ENCODE data around the gene DDX11.
"Not testable (repeated sequence)": the region's sequence is repeated elsewhere in the genome, so short reads cannot be mapped to it uniquely, and the experiment has no call there.

Gene DDX11

DNA sequence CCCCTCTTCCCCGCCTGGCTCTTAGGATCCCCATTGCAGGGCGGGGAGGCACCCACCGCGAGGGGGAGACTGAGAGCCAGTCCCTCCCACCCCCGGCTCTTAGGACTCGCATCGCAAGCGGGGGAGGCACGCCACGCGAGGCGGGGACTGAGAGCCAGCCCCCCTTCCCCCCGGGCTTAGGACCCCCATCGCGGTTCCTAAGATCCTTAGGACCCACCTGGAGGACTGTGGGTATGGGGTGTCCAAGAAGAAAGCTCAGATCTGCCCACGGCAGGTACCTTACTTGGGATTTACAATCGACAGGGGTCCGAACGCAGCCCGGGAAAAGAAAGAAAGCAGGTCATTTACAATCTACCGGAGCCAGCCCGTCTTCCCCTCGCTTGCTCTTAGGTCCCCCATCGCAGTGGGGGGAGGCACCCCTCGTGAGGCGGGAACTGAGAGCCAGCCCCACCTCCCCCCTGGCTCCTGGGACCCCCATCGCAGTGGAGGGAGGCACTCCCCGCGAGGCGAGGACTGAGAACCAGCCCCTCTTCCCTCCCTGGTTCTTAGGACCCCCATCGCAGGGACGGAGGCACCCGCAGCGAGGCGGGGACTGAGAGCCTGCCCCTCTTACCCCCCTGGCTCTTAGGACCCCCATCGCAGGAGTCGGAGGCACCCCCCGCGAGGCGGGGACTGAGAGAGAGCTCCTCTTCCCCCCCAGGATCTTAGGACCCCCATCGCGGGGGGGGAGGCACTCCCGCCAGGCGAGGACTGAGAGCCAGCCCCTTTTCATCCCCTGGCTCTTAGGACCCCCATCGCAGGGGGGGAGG, 43.7 kb downstream of the DDX11 start:
- H3K4me3 ChIP-seq (ENCODE audit: low read depth, low read length) = peak overlapping the region; percentile 43
- no peak for DNase-seq (ENCODE audit: low read depth)

DNA sequence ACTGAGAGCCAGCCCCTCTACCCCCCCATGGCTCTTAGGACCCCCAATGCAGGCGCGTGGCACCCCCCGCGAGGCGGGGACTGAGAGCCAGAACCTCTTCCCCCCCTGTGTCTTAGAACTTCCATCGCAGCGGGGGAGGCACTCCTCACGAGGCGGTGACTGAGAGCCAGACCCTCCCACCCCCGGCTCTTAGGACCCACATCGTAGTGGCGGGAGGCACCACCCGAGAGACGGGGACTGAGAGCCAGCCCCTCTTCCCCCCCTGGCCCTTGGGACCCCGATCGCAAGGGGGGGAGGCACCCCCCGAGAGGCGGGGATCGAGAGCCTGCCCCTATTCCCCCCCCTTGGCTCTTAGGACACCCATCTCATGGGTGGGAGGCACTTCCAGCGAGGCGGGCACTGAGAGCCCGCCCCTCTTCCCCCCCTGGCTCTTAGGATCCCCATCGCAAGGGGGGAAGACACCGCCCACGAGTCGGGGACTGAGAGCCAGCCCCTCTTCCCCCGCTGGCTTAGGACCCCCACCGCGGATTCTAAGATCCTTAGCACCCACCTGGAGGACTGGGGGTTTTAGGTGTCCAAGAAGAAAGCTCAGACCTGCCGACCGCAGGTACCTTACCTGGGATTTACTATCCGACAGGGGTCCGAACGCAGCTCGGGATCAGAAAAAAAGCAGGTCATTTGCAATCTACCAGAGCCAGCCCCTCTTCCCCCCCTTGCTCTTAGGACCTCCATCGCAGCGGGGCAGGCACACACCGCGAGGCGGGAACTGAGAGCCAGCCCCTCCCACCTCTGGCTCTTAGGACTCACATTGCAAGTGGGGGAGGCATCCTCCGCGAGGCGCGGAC, 44.9 kb downstream of the DDX11 start:
- DNase-seq (ENCODE audit: low read depth) = no peak
- peak overlapping the region; percentile 43 for H3K4me3 ChIP-seq (ENCODE audit: low read depth, low read length)

DNA sequence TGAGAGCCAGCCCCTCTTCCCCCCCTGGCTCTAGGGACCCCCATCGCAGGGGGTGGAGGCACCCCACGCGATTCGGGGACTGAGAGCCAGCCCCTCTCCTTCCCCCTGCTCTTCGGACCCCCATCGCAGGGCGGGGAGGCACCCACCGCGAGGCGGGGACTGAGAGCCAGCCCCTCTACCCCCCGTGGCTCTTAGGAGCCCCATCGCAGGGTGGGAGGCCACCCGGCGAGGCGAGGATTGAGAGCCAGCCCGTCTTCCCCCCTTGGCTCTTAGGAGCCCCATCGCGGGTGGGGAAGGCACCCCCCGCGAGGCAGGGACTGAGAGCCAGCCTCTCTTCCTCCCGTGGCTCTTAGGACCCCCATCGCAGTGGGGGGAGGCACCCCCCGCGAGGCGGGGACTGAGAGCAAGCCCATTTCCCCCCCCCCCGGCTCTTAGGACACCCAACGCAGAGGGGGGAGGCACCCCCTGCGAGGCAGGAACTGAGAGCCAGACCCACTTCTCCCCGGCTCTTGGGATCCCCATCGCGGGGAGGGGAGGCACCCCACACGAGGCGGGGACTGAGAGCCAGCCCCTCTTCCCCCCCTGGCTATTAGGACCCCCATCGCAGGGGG, 45.6 kb downstream of the DDX11 start:
- no peak overlapping the region for H3K4me3 ChIP-seq (ENCODE audit: low read depth, low read length)
- no peak for DNase-seq (ENCODE audit: low read depth)

DNA sequence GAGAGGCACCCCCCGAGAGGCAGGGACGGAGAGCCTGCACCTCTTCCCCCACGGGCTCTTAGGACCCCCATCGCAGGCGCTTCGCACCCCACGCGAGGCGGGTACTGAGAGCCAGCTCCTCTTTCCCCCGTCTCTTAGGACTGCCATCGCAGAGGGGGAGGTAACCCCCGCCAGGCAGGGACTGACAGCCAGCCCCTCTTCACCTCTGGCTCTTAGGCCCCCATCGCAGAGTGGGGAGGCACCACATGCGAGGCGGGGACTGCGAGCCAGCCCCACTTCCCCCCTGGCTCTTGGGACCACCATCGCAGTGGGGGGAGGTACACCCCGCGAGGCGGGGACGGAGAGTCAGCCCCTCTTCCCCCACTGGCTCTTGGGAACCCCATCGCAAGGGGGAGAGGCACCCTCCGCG, 46.1 kb downstream of the DDX11 start:
- H3K4me3 ChIP-seq (ENCODE audit: low read depth, low read length) = no peak overlapping the region

DNA sequence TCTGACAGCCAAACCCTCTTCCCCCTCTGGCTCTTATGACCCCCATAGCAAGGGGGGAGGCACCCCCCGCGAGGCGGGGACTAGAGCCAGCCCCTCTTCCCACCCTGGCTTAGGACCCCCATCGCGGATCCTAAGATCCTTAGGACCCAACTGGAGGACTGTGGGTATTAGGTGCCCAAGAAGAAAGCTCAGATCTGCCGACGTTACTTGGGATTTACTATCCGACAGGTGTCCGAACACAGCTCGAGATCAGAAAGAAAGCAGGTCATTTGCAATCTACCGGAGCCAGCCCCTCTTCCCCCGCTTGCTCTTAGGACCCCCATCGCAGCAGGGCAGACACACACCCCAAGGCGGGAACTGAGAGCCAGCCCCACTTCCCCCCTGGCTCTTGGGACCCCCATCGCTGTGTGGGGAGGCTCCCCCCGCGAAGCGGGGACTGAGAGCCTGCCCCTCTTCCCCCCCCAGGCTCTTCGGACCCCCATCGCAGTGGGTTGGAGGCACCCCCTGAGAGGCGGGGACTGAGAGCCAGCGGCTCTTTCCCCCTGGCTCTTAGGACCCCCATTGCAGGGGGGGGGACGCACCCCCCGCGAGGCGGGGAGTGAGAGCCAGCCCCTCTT, 46.8 kb downstream of the DDX11 start:
- no peak for DNase-seq (ENCODE audit: low read depth)
- no peak overlapping the region for H3K4me3 ChIP-seq (ENCODE audit: low read depth, low read length)

More for the DNA sequence above, 46.1 kb downstream of the DDX11 start:
- DNase-seq (ENCODE audit: low read depth) = no peak

DNA sequence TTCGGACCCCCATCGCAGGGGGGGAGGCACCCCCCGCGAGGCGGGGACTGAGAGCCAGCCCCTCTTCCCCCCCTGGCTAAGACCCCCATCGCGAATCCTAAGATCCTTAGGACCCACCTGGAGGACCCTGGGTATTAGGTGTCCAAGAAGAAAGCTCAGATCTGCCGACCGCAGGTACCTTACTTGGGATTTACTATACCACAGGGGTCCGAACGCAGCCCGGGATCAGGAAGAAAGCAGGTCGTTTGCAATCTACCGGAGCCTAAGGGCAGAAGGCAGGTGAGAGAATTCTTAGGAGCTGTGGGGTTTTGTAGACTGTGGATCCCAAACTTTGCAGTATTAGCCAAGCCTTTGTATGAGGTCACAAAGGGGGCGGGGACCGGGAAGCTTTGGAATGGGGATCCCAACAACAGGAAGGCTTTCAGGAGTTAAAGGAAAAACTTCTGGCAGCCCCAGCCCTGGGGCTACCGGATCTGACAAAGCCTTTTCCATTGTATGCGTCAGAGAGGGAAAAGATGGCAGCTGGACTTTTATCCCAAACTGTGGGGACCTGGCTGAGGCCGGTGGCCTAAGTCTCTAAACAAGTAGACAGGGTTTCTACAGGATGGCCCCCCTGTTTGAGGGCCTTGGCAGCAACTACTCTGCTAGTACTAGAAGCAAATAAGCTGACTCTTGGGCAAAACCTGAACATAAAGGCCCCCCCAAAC, 47.5 kb downstream of the DDX11 start:
- not testable (repeated sequence) for DNase-seq (ENCODE audit: low read depth); H3K4me3 ChIP-seq (ENCODE audit: low read depth, low read length)

DNA sequence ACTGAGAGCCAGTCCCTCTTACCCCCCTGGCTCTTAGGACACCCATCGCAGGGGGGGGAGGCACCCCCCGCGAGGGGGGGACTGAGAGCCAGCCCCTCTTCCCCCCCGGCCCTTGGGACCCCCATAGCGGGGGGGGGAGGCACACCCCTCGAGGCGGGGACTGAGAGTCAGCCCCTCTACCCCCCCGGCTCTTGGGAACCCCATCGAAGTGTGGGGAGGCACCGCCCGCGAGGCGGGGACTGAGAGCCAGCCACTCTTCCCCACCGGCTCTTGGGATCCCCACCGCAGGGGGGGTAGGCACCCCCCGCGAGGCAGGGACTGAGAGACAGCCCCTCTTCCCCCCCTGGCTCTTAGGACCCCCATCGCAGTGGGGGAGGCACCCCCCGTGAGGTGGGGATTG, 48.8 kb downstream of the DDX11 start:
- no peak overlapping the region for H3K4me3 ChIP-seq (ENCODE audit: low read depth, low read length)
- DNase-seq (ENCODE audit: low read depth) = no peak

DNA sequence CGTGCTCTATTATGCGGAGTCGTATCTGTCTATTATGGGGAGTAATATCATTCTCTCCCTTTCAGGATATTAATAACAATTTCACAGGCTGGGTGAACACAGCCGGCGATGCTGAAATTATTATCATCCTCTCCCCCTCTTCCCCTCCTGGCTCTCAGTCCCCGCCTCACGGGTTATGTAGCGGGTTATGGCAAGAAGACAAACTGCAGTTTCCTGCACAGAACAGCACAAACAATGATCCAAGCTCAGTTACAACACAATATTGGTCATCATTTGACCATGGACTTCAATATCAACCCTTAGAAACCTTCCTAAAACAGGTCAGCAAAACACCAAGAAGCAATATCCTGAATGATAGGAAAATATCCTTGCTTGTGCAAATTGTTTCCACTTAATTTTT, 50.5 kb downstream of the DDX11 start:
- not testable (repeated sequence) for DNase-seq (ENCODE audit: low read depth); H3K4me3 ChIP-seq (ENCODE audit: low read depth, low read length)

DNA sequence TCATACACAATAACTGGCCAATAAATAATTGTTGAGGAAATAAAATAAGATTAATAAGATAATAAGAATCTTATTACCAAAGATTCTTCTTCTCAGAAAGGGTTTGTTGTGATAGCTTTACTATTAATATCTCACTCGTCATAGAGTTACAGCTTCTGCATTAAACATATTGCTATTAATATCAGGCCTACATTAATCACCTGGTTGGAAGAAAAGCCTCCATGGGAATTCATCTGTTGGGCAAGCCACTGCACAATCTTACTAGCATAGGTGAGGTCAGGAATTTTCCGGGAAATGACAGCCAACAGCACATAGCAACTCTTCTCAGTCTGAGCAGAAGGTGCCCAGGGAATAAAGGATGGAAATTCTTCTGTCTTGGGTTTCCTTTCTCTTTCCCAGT, 51.5 kb downstream of the DDX11 start:
- H3K4me3 ChIP-seq (ENCODE audit: low read depth, low read length); DNase-seq (ENCODE audit: low read depth): not testable (repeated sequence)

DNA sequence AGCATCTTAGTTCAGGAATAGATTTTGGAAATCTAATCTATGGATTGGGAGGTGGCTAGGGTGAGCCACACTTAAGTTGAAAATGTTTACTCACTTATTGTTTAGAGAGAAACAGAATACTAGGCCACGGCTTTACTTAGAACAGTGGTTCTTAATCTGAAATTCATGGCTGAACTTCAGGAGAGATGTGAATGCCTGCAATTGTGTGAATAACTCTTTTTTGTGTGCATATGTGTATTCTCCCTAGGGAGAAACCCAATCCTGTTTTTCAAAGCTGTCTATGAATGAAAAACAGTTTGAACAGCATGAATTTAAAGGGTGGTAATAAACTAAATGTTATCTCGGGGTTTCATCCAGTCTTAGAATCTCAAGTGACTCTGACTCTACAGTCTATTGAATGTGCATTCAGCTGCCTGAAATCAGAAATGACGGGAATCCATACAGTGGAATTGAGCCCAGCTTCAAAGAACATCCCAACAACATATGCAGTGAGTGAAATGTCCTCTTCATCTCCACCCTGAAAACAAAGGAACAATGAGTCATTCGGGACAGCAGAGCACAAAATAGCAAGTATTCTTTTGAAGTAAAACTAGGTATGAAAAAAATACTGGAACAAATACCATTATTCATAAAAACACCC, 53.7 kb downstream of the DDX11 start:
- not testable (repeated sequence) for DNase-seq (ENCODE audit: low read depth); H3K4me3 ChIP-seq (ENCODE audit: low read depth, low read length)

DNA sequence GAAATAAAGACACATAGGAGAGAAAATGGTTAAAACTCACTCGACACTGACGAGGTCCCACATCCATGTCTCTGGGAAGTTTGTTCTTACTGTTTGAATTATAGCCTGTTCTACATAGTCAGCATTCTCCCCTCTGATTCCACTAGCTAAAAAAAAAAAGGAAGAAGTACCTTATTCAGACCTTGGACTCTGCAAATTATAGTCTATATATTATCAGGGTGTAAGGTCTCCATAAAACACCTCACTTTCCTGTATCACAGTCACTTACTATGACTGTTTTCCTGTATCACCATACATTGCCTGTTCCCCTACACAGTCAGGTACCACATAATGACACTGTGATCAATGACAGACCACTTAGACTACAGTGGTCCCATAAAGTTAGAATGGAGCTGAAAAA, 62.9 kb downstream of the DDX11 start:
- DNase-seq (ENCODE audit: low read depth); H3K4me3 ChIP-seq (ENCODE audit: low read depth, low read length): not testable (repeated sequence)

DNA sequence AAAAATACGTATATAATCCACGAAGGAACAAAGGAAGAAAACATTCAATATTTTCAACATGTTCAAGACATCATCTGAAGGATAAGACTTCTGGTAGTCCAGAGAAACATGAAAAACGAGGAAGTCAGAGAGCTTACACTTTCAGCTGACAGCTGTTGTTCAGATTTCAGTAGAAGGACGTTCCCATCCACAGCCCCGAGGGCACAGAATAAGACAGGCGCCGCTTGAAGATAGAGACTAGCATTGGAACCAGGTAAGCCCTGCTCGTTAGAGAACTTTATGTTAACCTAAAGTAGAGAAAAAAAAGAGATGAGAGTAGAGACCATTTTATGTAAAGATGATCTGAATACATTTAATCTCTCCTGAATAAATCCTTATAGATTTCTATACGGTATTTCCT, 71.1 kb downstream of the DDX11 start:
- not testable (repeated sequence) for DNase-seq (ENCODE audit: low read depth); H3K4me3 ChIP-seq (ENCODE audit: low read depth, low read length)

DNA sequence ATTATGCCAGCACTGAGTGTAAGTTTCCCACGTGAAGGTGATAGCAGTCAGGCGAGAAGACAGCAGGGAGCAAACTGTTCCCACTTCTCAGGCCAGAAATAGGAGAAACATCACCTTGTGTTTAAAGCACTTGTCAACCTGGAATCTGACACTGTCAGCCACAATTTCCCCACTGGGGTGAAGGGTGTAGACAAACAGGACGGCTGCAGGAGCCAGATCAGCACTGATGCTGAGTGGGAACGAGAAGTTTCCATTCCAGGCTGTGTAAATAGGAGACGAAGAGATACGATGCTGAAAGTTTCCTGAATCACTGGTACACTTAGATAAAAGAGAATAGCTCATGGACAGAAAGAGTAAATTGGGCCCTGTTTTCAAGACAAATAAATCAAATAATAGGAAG, 71.6 kb downstream of the DDX11 start:
- not testable (repeated sequence) for DNase-seq (ENCODE audit: low read depth); H3K4me3 ChIP-seq (ENCODE audit: low read depth, low read length)

DNA sequence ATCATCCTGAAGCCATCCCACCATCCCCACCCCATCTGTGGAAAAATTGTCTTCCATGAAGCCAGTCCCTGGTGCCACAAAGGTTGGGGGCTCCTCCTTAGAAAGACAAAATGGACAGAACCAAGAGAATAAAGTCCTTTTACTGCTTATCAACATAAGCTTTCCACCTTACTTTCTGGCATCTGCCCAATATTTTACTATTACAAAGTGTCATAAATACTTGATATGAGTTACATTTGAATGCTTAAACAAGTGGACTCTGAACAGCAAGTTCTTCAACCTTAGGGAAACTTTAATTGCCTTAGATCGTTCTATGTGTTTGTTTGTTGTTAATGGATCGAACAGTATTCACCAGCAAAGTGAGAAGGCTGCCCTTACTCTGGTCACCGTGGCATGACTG, 73.8 kb downstream of the DDX11 start:
- H3K4me3 ChIP-seq (ENCODE audit: low read depth, low read length); DNase-seq (ENCODE audit: low read depth): not testable (repeated sequence)

DNA sequence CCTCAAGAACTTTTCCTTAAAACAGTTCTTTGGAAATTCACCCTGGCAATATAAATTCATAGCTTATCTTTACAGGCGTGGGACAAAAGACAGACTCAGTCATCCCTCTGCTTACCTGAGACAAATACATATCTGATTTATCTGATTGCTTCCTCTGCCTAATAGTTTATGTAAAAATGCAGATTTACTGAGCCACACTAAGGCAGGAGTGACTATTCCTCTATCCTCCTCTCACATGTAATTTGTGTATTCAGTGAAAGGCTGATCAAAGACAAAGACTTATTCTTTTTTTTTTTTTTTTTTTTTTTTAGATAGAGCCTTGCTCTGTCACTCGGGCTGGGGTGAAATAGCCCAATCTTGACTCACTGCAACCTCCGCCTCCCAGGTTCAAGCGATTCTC, 77.1 kb downstream of the DDX11 start:
- not testable (repeated sequence) for H3K4me3 ChIP-seq (ENCODE audit: low read depth, low read length); DNase-seq (ENCODE audit: low read depth)

All from skeletal muscle cell (primary cell).